ENCODE data around the gene TBC1D13. TPM values are rescaled to one million over a fixed set of nuclear protein-coding genes. Genes with fewer than 3 reads are reported as not detected.
"Not testable (repeated sequence)": the region's sequence is repeated elsewhere in the genome, so short reads cannot be mapped to it uniquely, and the experiment has no call there.

The TBC1D13 gene
- total RNA-seq, 1 donor from 2014 or later = 28.3 TPM

GRCh38 chr9:128782669-128783068, 4.4 kb upstream of the TBC1D13 start:
- DNase-seq (ENCODE audit: low spot score) = no peak

- DNase-seq (ENCODE audit: low spot score) = no peak
These were observed 1.6 kb upstream of the TBC1D13 start for GRCh38 chr9:128785427-128785826.

DNA sequence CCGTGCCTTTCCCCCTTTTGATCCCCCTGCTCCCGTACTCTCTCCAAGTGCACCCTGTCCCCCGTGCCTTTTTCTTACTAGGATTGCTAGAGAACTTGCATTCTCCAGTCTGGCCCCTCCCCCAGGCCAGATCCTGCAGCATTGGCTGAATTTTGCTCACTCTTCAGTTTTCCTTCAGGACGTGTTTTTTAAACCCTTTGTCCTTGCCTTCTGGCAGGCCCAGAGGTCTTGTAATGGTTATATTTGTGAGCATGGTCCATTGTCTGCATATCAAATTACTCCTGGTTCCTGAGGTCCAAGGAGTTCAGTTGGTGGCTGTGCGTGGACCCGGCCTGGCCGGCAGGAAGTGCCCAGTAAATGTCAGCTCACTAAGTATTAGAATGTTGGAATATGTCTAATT, 606 bp downstream of the TBC1D13 start:
- no peak for DNase-seq (ENCODE audit: low spot score)

DNA sequence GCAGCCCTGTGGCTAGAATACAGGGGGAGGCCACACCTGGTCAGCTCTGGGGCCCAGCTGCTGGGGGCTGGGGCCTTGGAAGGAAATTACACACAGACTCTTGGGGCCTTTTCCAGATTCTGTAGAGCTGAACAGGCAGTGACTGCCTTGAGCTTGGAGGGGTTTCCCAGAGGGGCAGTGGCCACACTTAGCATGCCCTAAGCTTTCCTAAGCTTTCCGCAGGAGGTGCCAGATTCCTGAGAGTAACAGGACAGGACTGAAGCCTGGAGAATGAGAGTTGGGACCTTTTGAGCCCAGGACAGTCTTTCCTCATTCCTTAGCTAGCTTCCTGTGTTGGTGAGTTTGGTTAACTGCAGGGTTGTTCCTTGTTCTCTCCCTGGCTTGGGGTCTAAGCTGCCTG, 1.4 kb downstream of the TBC1D13 start:
- DNase-seq (ENCODE audit: low spot score) = no peak

- DNase-seq (ENCODE audit: low spot score) = no peak
These were observed 3.5 kb downstream of the TBC1D13 start for GRCh38 chr9:128790536-128790935.

GRCh38 chr9:128792134-128792533, 5.1 kb downstream of the TBC1D13 start:
- DNase-seq (ENCODE audit: low spot score) = no peak

DNA sequence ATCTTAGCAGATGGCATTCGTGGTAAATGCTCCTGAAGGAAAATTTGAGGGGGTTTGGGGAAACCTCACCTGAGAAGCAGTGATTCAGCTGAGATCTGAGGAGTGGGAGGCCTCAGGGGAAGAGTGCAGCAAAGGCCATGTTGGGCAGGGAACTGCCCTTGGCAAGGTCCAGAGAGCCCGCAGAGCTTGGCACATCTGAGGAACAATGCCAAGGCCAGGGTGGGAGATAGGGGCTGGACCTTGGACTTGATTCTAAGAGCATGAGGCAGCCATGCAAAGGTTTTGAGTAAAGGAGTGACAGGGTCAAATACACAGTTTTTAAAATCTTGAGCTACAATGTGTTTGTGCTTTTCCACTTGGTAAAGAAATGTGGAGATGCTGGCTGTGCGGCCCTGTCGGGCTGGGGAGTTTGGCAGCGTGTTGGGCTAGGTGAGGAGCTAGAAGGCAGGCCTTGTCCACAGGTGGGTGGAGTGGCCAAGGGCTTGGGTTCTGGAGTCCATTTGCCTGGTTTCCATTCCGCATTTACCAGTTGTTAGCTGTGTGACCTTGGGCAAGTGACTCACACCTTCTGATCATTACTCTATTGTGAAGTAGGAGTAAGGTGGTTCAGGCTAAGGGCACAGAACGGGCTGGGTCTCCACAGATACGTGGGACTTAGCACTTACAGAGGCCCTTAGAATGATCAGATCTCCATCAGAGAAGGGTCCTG, 6.1 kb downstream of the TBC1D13 start:
- no peak for DNase-seq (ENCODE audit: low spot score)

DNA sequence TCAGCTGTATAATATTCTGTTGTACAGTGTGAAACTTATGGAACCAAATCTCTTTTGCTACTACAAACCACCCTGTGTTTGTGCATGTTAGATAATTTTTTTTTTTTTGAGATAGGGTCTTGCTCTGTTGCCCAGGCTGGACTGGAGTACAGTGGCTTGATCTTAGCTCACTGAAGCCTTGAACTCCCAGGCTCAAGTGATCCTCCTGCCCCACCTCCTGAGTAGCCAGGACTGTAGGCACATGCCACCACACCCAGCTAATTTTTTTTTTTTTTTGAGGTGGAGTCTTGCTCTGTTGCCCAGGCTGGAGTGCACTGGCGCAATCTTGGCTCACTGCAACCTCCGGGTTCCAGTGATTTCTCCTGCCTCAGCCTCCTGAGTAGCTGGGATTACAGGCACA, 7.9 kb downstream of the TBC1D13 start:
- DNase-seq (ENCODE audit: low spot score) = not testable (repeated sequence)

GRCh38 chr9:128798896-128799295, 11.8 kb downstream of the TBC1D13 start:
- no peak for DNase-seq (ENCODE audit: low spot score)

DNA sequence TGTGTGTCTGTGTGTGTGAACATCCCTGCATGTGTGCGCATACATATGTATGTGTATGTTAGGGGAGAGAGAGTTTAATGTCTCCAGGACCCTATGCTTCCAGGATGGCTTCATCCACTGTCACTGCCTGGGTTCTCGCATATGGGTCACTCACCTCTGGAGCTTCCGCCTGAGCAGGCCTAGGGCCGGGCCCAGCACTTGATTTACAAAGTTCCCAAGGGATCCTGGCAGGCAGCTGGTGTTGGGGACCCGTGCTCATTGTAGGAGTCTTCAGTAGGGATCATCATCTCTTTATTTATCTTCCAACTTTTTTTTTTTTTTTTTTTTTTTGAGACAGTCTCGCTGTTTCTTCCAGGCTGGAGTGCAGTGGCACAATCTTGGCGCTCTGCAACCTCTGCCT, 13.0 kb downstream of the TBC1D13 start:
- DNase-seq (ENCODE audit: low spot score) = no peak

GRCh38 chr9:128802482-128802881, 15.4 kb downstream of the TBC1D13 start:
- no peak for DNase-seq (ENCODE audit: low spot score)

DNA sequence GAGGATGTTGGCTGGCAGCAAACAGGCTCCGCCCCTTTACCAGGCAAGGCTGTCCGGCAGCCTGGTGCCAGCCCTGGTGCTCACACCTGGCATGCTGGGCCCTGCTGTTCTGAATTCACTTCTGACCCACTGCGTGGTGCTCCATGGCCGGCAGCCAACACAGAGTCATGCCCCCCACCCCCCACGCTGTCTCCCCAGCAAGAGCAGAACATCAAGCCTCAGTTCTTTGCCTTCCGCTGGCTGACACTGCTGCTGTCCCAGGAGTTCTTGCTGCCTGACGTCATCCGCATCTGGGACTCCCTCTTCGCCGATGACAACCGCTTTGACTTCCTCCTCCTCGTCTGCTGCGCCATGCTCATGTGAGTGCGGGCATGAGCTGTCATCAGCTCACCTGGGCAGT, 18.6 kb downstream of the TBC1D13 start:
- no peak for DNase-seq (ENCODE audit: low spot score)

DNA sequence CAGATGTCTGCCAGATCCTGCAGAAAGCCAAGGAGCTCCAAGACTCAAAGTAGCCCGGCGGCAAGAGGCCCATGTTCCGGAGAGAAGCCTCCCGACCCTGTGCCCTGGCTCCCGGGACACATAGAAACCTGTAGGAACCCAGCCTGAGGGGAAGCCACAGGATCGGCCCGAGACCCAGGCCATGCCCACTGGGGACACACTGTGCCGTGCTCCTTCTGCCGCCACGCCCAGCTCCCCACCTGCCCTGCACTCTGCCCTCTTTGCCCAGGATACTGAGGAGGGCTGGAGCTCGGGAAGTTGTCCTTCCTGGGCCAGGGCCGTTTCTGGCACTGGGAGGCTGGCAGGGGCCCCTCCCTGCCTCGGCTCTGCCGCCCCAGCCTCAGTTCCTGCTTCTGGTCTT, 20.8 kb downstream of the TBC1D13 start:
- DNase-seq (ENCODE audit: low spot score) = no peak

- no peak for DNase-seq (ENCODE audit: low spot score)
These were observed 21.5 kb downstream of the TBC1D13 start for GRCh38 chr9:128808543-128808942.

DNA sequence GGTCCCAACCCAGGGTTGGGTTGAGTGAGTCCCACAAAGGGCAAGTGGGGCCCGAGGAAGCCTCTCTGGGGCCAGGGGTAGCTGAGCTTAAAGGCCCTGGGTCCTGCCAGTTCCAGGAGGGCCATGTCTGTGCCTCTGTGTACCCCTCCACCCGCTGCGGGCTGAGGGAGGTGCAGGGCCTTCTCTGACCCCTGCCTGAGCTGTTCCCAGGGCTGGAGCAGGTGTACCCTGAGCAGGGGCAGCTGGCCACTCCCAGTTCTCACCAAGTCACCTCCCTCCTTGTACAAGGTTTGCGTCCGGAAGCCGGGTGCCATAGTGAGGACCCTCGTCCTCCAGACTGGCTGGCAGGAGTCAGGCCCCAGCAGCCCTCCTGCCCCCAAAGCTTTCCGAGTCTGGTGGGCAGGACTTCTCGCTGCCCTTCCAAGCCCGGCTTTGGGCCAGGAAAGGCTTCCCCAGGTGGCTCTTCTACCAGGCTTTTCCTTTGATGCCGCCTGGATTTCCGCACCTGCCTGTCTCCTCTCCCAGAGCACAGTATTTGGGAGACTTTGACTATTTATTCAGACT, 22.1 kb downstream of the TBC1D13 start:
- DNase-seq (ENCODE audit: low spot score) = no peak

GRCh38 chr9:128809831-128810230, 22.8 kb downstream of the TBC1D13 start:
- DNase-seq (ENCODE audit: low spot score) = no peak

GRCh38 chr9:128810873-128811272, 23.8 kb downstream of the TBC1D13 start:
- no peak for DNase-seq (ENCODE audit: low spot score)

DNA sequence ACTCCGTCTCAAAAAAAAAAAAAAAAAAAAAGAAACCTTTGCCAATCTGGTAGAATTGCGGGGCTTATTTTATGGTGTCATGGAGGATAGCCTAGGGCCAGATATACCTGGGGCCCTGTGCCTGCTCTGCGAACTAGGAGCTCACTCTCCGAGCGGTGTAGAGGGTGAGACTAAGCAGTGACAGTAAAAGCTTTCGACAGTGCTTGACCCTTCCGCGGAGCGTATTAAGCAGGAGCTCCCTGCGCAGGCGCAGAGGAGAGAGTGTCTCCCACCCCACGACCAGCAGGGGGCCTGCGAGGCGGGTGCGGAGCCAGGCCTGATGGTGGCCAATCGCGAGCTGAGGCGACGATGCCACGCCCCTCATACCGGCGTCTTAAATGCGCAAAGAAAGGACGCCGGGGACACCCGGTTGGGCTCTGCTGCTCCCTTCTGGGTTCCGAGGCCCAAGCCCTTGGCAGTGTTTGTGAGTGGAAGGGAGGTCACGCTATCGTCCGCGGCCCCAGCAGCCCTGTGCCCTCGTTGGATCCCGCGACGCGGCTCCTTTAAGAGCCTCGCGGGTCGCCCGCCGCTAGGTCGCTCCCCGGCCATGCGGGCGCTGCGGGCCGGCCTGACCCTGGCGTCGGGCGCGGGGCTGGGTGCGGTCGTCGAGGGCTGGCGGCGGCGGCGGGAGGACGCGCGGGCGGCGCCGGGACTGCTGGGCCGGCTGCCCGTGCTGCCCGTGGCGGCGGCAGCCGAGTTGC, 31.2 kb downstream of the TBC1D13 start, which contains the start of gene ENDOG:
Gene ENDOG (plus strand): TSS at position 402 of the 740 bp plus-strand sequence. CDS start 185 bp downstream, at position 587.
- peak; percentile 99 for DNase-seq (ENCODE audit: low spot score)

GRCh38 chr9:128818839-128819715, 32.0 kb downstream of the TBC1D13 start:
- DNase-seq (ENCODE audit: low spot score) = no peak

GRCh38 chr9:128819716-128820664, 32.9 kb downstream of the TBC1D13 start:
- DNase-seq (ENCODE audit: low spot score) = no peak
